ENCODE results near the gene MAP4K3. TPM values are rescaled to one million over a fixed set of nuclear protein-coding genes. Genes with fewer than 3 reads are reported as not detected.

Gene MAP4K3
- total and polyA plus RNA-seq, 8 donors: 13.5 to 166 (median 87.2) TPM

- TF ChIP-seq EP300 (IDR thresholded peaks at IDR 0.05): no peak
- no peak for TF ChIP-seq POLR2A (IDR thresholded peaks at IDR 0.05)
- TF ChIP-seq POLR2AphosphoS5 (IDR thresholded peaks at IDR 0.05): no peak
- no peak for TF ChIP-seq CTCF (IDR thresholded peaks at IDR 0.05)
Observed at GRCh38 chr2:39203382-39203781, 233.7 kb downstream of the MAP4K3 start.

GRCh38 chr2:39202639-39203369, 234.3 kb downstream of the MAP4K3 start:
- Histone ChIP-seq H3K36me3 (no peaks in the 10 kb centered on the region), H3K27ac (no peak overlapping the region), H3K4me3 (no peak overlapping the region), H3K9me3 (no peaks in the 10 kb centered on the region), H3K4me1 (no peaks in the 10 kb centered on the region), H3K27me3 (no peaks in the 10 kb centered on the region)
- intact Hi-C loops (cut with DNase I; ENCODE audit: low total_unique reads): no loop called here
- whole genome bisulfite sequencing, 5 donors: 85 to 97% (median 88%) methylated on average over 1 of the region's 1 CpG
- DNase-seq: no peak
- TF ChIP-seq EP300 (IDR thresholded peaks at IDR 0.05) (no peak), CTCF (IDR thresholded peaks at IDR 0.05) (no peak), POLR2AphosphoS5 (IDR thresholded peaks at IDR 0.05) (no peak), POLR2A (IDR thresholded peaks at IDR 0.05) (no peak)

More at GRCh38 chr2:39203382-39203781, 233.7 kb downstream of the MAP4K3 start:
- no peak for DNase-seq
- 73 to 93% (median 87%) methylated on average over 5 to 6 of the region's 6 CpGs for WGBS, 5 donors
- intact Hi-C loops (cut with DNase I; ENCODE audit: low total_unique reads): no loop called here
- H3K27me3 ChIP-seq: no peaks in the 10 kb centered on the region
- no peak overlapping the region for H3K4me3 ChIP-seq
- no peak overlapping the region for H3K27ac ChIP-seq
- H3K9me3 ChIP-seq: no peaks in the 10 kb centered on the region
- H3K36me3 ChIP-seq: no peaks in the 10 kb centered on the region
- no peaks in the 10 kb centered on the region for H3K4me1 ChIP-seq

Small RNAs within 50 kb of the gene (small RNA-seq; reads per million reads assigned to genes)
- gene RF00272: 0 reads per million in 4 donors

Other genes starting within 250 kb of the MAP4K3 start
- 1 to 10 TPM in 2 of 5 donors, not detected in 3; 3.2 to 4.2 TPM for gene CDKL4, start 193.3 kb downstream of the MAP4K3 start, total RNA-seq
- gene CDKL4, start 193.3 kb downstream of the MAP4K3 start, polyA plus RNA-seq: not detected
- gene TMEM178A, start 228.6 kb upstream of the MAP4K3 start, total RNA-seq: 10 to 100 TPM in 1 of 5 donors, 1 to 10 TPM in 4; 1.2 to 36.5 (median 7.0) TPM
- gene TMEM178A, start 228.6 kb upstream of the MAP4K3 start, polyA plus RNA-seq: 1 to 10 TPM in 2 of 3 donors, under 1 TPM in 1; 0.62 to 4.3 (median 2.3) TPM